GM21381 (cell line): ENCODE data around the gene PYGO2.
"Not testable (repeated sequence)": the region's sequence is repeated elsewhere in the genome, so short reads cannot be mapped to it uniquely, and the experiment has no call there.

ENCODE experiments used
- ATAC-seq: cut with Tn5 transposase; IDR thresholded peaks from one replicate; pipeline ENCODE4 v1.9.1; 2021; ENCODE audit warnings: mild to moderate bottlenecking, moderate library complexity; ENCODE audit not compliant: unreplicated experiment

Gene PYGO2

GRCh38 chr1:154982897-154983648 lies 21.5 kb upstream of the PYGO2 start, which contains the start of gene FLAD1:
Gene FLAD1 (plus strand): TSS chr1:154983344. CDS start chr1:154983695, 351 bp downstream.
- peak; percentile 99 for ATAC-seq

GRCh38 chr1:154982341-154982740 lies 20.8 kb upstream of the PYGO2 start:
- ATAC-seq: no peak

- no peak for ATAC-seq
Observed at GRCh38 chr1:154978360-154978759, 16.8 kb upstream of the PYGO2 start.

GRCh38 chr1:154977762-154978161 lies 16.2 kb upstream of the PYGO2 start:
- not testable (repeated sequence) for ATAC-seq

GRCh38 chr1:154975409-154976059 lies 14.0 kb upstream of the PYGO2 start:
- ATAC-seq: no peak

GRCh38 chr1:154974808-154975408 lies 13.3 kb upstream of the PYGO2 start:
- ATAC-seq: peak; percentile 36

GRCh38 chr1:154974102-154974807 lies 12.7 kb upstream of the PYGO2 start, which contains the start of gene CKS1B:
Gene CKS1B (plus strand): TSS chr1:154974681. CDS start chr1:154974746, 65 bp downstream.
- ATAC-seq: peak; percentile 76

- ATAC-seq: no peak
Observed at GRCh38 chr1:154973344-154974101, 11.9 kb upstream of the PYGO2 start.

- no peak for ATAC-seq
Observed at GRCh38 chr1:154972517-154973343, 11.1 kb upstream of the PYGO2 start.

GRCh38 chr1:154972213-154972516 lies 10.6 kb upstream of the PYGO2 start:
- ATAC-seq: no peak

- ATAC-seq: no peak
Observed at GRCh38 chr1:154971341-154971998, 9.9 kb upstream of the PYGO2 start.

GRCh38 chr1:154970631-154971340 lies 9.2 kb upstream of the PYGO2 start, which contains the start of gene SHC1:
Gene SHC1 (minus strand): TSS chr1:154970747. CDS start chr1:154970526, 221 bp downstream.
- ATAC-seq: no peak

- no peak for ATAC-seq
Observed at GRCh38 chr1:154969860-154970452, 8.4 kb upstream of the PYGO2 start.

- no peak for ATAC-seq
Observed at GRCh38 chr1:154969246-154969645, 7.7 kb upstream of the PYGO2 start.

- no peak for ATAC-seq
Observed at GRCh38 chr1:154968731-154969130, 7.1 kb upstream of the PYGO2 start.

- no peak for ATAC-seq
Observed at GRCh38 chr1:154967331-154967950, 5.9 kb upstream of the PYGO2 start.

GRCh38 chr1:154966111-154966510 lies 4.5 kb upstream of the PYGO2 start:
- no peak for ATAC-seq

GRCh38 chr1:154964359-154964758 lies 2.8 kb upstream of the PYGO2 start:
- no peak for ATAC-seq
